Glomerular visceral epithelial cell (primary cell): ENCODE results near the gene NOP16.
A peak's percentile ranks its signal among the peaks of the same experiment; 100 is the strongest.

Experiments used
- DNase-seq: peaks from one replicate; pipeline ENCODE4 v3.0.0-alpha.2; 2016; ENCODE audit errors: extremely low spot score

The NOP16 gene, protein sequence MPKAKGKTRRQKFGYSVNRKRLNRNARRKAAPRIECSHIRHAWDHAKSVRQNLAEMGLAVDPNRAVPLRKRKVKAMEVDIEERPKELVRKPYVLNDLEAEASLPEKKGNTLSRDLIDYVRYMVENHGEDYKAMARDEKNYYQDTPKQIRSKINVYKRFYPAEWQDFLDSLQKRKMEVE

DNA sequence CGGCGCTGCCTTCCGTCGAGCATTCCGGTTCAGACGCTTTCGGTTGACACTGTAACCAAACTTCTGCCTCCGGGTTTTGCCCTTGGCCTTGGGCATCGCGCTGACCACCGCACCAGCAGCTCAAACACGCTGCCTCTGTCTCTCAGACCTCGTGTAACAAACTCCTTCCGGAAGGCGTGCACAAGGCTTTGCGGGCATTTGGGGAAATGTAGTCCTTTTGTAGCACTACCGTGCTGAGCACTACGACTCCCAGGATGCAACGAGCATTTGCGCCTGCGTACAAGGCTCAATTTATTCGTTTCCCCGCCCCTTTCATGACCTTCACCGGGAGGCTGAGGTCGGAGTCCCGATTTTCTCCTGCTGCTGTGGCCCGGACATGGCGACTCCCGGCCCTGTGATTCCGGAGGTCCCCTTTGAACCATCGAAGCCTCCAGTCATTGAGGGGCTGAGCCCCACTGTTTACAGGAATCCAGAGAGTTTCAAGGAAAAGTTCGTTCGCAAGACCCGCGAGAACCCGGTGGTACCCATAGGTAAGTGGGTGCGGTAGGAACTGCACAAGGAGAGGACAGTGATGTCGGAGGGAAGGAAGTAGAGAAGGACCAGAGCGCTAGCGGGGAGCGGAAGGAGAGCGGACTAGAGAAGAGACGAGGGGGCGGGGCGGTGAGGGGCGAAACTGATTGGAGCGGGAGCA, at the start of gene NOP16, which contains the start of gene HIGD2A:
TSS of gene NOP16 (minus strand) at position 155 of the 691 bp plus-strand sequence. CDS start at position 96, 59 bp downstream.
TSS of gene HIGD2A (plus strand) at position 308 of the 691 bp plus-strand sequence. CDS start at position 377, 69 bp downstream.
- peak; percentile 99 for DNase-seq

DNA sequence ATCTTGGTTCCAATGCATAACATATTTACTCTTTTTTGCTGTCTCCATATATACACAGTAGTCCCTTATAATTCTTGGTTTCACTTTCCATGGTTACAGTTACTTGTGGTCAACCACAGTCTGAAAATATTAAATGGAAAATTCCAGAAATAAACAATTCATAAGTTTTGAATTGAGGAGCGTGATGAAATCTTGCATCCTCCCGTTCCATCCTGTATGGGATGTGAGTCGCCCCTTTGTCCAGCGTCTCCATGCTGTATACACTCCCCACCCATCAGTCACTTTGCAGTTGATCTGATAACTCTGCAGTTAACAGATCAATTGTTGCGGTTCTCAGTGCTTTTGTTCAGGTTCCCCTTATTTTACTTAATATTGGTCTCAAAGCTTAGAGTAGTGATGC, 48.3 kb upstream of the NOP16 start:
- no peak for DNase-seq

DNA sequence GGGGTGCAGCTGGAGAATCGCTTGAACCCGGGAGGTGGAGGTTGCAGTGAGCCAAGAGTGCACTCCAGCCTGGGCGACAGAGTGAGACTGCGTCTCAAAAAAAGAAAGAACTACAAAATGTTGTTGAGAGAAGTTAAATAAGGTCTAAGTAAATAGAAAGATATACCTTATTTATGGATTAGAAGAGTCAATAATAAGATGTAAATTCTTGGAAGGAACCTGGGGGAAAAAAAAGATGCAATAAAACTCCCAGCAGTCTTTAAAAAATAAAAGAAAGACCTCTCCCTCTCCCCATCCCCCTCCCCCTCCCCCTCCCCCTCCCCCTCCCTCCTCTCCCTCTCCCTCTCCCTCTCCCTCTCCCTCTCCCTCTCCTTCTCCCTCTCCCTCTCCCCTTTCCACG, 44.3 kb upstream of the NOP16 start:
- no peak for DNase-seq

DNA sequence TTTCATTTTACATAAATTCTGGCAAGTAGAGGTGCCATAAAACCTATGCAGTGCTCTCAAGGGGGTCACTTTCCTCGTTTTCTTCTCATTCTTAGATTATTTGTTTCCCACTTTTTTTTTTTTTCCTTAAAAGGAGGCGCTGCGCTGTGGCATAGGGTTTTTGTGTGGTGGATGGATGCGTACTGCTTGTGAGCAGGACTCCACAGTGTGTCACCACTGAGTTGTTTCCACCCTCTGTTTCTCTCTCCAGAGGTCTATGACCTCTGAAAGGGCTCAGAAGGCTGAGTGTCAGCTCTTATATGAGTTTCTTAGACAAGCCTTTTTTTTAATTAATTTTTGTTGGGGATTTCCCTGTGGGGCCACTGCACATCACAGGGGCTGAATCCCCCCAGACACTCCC, 41.6 kb upstream of the NOP16 start:
- DNase-seq, result no peak

DNA sequence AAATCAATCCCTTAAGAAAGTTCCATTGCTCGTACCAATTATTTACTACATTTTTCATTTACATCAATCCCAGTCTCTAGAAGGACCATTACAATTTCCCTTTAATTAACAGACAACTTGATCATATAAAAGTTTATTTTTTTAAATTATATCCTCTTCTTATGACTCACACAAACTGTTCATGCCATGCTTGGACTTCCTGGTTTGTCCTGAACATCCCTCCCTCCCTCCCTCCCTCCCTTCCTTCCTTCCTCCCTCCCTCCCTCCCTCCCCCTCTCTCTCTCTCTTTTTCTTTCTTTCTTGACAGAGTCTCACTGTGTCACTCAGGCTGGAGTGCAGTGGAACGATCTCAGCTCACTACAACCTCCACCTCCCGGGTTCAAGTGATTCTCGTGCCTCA, 39.6 kb upstream of the NOP16 start:
- DNase-seq, result no peak

DNA sequence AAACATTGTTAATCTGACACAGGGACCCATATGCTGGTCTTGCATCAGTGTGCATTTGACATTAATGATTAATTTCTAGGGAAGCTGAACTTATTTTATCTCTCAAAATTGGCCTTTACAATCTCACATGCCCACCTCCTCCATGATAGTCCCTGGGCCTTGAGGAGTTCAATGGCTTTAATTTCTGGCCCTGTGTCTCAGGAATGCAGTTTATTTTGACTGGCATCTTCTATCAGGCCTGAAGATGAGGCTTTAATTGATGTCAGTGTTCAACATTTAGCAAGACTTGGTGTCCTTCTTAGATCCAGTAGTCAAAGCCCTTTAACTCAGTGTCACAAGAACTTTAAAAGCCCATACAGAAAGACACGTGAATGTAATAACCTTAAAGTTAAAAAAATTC, 38.5 kb upstream of the NOP16 start:
- no peak for DNase-seq

DNA sequence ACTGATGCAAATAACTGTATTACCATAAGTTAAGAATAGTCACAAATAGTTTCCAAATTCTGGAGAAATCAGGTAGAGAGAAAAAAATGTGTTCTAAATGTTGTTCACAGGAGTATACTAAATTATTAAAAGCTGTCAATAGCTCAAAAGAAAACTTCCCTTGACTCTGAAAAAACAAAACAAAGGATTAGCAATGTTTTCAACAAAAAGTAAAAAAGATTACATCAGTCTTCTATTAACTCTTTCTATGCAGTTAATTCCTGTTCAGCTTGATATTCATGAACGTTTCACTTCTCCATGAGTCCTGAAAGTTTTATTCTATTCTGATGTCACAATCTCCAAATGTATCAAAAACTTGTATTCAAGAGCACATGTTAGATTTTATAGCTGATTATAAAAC, 37.4 kb upstream of the NOP16 start:
- DNase-seq, result no peak

DNA sequence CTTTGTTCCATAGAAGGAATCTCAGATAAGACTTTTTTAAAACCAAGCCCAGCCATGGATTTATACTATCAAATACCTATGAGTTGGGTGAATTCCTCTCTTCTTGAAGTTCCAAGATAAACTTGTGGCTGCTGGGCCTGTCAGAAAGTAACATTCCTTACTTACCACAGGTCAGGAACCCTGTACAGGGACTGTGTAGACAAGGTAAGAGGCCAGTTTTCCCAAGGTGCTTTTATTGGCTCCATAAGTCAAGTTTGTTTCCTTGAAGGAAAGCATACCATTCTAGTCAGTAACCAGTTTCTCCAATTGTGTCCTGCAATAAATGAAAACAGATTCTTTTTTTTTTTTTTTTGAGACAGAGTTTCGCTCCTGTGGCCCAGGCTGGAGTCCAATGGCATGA, 36.7 kb upstream of the NOP16 start:
- no peak for DNase-seq

DNA sequence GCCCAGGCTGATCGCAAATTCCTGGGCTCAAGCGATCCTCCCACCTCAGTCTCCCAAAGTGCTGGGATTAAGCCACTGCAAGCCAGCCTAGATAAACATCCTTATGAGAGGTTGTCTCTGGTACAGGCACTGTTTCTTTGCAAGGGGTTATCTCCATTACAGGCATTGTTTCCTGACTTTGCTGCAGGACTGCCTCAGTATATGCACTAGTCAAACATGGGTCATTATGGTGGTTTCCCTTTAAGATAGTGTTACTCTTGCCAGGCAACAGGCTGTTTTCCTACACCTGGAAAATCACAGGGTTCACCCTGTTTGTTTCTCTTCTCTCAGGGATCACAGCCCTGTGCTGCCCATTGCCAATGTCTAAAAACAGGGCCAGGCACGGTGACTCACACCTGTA, 35.8 kb upstream of the NOP16 start:
- no peak for DNase-seq

DNA sequence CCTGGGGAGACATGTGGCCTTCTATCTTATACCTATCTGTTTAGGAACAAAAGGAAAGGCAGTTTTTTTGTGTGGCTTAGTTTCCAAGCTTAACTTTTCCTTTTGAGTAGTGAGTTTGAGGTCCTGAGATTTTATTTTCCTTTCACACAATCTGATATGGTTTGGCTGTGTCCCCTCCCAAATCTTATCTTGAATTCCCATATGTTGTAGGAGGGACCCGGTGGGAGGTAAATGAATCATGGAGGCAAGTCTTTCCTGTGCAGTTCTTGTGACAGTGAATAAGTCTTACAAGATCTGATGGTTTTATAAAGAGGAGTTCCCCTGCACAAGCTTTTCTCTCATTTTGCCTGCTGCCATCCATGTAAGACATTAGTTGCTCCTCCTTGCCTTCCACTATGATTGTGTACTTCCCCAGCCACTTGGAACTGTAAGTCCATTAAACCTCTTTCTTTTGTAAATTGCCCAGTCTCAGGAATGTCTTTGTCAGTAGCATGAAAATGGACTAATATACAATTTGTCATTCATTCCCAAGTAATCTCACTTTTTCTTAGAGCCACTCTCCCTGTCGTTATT, 32.7 kb upstream of the NOP16 start:
- no peak for DNase-seq

DNA sequence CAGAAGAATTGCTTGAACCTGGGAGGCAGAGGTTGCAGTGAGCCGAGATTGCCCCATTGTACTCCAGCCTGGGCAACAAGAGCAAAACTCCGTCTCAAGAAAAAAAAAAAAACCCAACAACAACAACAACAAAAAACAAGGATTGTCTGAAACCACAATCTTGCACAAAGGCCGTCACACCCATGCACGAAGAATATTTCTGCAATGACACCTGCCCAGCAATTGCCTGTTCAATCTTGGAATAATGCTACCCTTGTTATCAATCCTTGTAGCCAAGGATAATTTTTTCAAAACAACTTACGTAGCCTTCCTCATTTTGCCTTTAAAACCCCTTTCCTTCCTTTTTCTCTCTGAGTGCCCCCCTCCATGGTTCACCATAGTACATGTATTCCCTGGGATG, 31.7 kb upstream of the NOP16 start:
- no peak for DNase-seq

DNA sequence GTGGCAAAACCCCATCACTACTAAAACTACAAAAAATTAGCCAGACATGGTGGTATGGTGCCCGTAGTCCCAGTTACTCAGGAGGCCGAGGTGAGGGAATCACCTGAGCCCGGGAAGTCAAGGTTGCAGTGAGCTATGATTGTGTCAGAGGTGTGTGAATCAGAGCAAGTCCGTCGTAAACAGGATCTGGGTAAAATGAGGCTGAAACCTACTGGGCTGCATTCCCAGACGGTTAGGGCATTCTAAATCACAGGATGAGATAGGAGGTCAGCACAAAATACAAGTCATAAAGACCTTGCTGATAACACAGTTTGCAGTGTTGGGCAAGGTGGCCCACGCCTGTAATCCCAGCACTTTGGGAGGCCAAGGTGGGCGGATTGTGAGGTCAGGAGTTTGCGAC, 29.9 kb upstream of the NOP16 start:
- no peak for DNase-seq

DNA sequence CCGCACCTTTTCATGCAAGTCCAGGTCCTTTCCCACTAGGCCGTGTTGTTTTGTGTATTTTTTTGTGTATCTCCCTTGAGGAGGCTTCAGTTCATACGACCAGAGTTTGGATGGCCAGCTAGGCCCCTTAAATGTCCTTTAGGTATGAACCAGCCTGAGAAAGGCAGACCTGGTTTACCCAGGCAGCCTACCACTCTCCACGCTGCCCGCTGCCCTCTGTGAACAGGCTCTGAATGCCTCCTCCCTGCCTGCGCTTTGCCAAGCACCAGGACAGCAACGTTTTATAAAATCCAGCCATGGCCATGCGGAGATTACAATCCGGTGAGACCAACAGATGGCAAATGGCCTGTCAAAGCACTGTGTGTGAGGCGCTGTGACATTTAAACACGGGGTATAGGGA, 28.6 kb upstream of the NOP16 start:
- DNase-seq, result no peak

DNA sequence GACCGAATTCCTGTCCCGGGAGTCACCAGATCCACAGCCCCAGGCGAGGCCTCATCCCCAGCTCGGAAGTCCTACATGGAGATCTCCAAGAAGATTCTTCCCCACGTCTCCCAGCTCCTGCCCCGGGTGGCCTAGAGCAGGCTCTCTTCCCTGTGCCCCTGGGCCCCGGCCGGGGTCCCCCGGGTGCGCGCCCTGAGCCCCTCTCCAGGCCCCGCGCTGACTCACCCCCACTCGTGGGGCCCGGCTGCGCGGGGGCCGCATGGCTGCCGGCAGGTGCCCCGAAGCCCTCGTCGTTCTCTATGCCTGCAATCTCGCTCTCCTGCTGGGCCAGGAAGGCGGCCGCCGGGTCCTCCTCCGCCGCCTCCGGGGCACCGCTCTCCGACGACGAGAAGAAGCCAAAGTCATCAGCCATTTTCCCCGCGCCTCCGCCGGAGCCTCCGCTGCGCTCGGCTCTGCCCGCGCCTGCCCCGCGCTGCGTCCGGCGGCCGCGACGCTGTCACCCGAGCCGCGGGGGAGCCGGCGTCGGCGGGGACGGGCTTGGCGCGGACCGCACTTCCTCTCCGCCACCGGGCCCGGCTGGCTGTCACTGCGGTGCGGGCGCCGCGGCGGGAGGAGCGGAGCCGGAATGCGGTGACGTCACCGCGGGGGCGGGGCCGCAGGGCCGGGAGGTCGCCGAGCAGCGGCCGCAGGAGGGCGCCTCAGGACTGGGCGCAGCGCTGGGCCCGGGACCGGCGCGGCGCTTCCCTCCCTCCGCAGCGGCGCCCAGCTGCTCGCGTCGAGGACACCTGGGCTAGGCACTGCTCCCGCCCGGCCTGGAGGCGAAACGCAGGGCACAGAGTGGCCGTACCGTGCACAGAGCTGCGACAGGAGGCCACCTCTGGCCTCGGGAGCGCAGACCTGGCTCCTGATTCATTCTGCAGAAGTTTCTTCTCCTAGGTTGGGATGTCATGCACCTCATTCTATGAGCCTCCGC, 27.8 kb upstream of the NOP16 start, which contains the start of gene CLTB:
TSS of gene CLTB (minus strand) at position 588 of the 973 bp plus-strand sequence. CDS start at position 412, 176 bp downstream.
- peak; percentile 91 for DNase-seq

DNA sequence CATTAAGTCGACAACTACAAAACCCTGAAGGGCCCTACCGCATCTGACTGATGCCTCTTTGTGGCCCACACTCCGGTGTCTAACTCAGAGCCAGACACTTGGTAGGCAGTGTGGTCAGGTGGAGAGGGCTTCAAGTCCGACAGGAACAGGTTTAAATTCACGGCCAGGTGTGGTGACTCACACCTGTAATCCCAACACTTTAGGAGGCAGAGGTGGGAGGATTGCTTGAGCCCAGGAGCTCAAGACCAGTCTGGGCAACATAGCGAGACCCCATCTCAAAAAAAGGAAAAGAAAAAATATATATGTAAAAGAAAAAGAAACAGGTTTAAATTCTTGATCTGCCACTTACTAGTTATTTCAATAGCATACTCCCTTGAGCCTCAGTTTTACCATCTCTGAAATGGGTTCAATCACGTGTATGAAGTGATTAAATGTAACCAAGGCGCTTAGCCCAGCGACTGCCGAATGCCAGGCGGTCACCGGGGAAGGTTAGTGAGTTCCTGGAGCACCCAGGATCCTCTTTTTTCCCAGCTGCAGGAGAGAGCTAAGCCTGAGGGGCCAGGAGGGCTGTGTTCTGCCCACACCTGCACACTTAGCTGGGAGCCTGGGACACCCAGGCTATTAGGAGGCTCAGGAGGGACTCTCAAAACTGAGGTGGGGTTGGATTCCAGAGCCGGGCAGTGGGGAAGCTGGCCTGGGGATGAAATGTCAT, 27.0 kb upstream of the NOP16 start:
- DNase-seq, result no peak

DNA sequence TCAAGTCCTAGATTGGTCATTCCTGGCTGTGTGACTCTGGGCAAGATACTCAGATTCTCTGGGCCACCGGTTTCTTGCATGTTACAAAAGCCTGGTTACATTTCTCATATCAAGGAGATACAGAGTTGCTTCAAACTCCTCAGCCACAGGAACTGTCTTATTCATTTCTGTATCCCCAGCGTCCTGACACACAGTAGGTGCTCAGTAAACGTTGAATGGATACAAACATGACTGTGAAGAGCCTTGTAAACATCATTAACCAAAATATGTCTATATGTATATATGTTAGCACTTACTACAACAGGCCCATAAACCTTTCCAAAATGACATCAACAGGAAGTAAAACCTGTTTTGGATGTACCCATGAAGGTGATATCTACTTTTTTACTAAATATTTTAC, 26.3 kb upstream of the NOP16 start:
- no peak for DNase-seq

DNA sequence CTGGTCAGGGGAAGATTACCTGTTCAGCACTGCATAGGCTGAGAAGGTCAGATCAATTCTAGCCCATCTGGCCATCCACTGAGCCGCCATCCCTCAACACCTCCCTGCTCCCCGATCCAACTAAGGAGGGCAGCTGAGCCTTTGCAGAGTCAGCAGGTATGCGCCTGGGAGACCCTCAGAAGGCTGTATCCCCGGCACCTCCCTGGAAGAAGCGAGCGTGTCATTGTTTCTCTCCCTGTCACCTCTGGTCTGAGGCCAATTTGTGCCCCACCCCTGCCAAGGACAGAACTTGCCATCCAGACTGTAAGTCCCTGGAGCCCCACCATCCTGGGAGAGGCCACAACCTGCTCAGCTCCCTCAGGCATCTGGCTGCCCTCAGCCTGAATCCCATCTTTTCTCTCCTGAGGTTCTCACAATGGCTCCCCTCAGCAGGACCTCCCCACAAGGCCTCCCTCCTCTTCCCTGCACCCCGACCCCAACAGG, 25.4 kb upstream of the NOP16 start:
- no peak for DNase-seq

DNA sequence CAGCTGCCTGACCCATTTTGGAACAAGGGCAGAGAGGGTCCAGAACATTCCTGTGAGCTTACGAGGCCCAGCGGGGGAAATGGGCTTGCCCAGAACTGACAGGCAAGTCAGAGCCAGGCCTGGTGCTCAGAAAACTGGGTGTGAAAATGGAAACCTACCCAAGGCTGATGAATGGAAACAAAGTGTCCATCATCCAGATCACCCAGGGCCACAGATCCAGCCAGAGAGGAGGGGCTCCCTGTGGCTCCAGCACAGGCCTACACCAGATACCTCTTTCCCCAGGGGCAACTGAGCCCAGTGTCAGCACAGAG, 24.8 kb upstream of the NOP16 start:
- DNase-seq, result no peak

DNA sequence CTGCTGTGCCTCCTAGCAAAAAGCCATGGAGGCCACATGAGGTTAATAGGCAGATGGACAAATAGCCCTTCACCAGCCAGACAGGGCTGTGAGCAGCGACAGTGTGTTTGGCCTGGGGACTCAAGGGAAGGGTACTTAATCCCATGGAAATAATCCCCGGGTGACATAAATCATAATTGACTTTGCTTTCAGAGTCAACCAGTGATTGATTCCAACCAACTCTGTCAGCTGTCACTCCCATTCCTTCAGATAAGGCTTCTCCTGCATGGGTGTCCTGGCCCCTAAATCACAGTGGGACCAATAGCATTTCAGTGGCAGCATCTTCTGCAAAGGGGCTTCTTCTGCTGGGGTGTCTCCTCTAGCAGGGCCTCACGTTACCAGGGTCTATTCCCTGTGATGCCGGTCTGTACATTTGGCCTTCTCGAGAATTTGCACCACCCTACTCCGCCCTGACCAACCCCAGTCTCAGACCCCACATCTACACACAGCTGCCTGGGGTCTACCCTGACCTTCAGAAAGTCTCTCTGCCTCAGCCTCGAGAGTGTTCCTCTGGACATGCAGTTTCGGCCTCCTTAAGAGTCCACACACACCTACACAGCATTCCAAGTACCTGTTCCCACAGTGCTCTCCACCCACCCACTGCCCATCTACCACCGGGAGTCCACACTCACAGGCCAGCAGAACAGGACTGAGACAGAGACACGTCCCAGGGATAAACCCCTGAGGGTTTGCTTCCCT, 24.3 kb upstream of the NOP16 start:
- DNase-seq, result no peak

DNA sequence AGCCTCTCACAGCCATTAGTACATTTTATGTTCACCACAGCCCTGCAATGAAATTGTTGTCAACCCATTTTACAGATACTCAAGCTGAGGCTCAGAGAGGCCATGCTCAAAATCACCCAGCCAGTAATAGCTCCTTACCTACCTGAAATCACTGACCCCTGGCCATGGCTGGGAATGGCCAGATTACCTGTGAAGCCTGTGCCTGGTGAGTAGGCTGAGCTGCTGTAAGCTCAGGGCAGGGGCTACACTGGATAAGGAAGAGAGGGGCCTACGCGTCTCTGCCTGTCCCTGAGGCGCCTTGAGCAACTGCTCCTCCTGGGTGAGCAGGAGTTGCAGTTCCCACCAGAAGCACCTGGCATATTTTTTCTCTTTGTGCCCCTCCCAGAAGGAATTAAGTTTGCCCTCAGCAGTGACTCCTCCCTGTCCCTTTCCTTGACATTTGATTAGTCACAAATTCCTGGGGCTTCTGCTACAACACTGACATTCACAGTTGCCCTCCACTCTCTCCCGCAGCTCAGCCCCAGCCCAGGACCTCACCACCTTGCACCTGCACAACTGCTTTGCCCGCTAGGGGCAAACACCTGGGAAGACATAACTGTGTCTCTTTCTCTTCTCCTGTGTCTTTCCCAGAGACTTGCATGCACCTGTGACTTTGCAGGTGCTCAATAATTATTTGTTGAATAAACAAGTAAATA, 22.2 kb upstream of the NOP16 start:
- DNase-seq, result no peak
